ENCODE measurements around the gene ABCG8.
"Not testable (repeated sequence)": the region's sequence is repeated elsewhere in the genome, so short reads cannot be mapped to it uniquely, and the experiment has no call there.

The ABCG8 gene

GRCh38 chr2:43874776-43875451 lies 36.1 kb downstream of the ABCG8 start:
- no peak for DNase-seq

- DNase-seq: peak; percentile 45
These were observed 39.2 kb downstream of the ABCG8 start for GRCh38 chr2:43877782-43878464.

GRCh38 chr2:43879261-43879660 lies 40.5 kb downstream of the ABCG8 start:
- DNase-seq: no peak

- DNase-seq: no peak
These were observed 41.7 kb downstream of the ABCG8 start for GRCh38 chr2:43880471-43880870.

GRCh38 chr2:43880952-43881351 lies 42.2 kb downstream of the ABCG8 start:
- DNase-seq: no peak

GRCh38 chr2:43882312-43882711 lies 43.5 kb downstream of the ABCG8 start:
- no peak for DNase-seq

- DNase-seq: no peak
These were observed 45.9 kb downstream of the ABCG8 start for GRCh38 chr2:43884689-43885088.

- no peak for DNase-seq
These were observed 46.4 kb downstream of the ABCG8 start for GRCh38 chr2:43885132-43885632.

- no peak for DNase-seq
These were observed 48.4 kb downstream of the ABCG8 start for GRCh38 chr2:43887176-43887575.

- no peak for DNase-seq
These were observed 50.6 kb downstream of the ABCG8 start for GRCh38 chr2:43889416-43889815.

GRCh38 chr2:43890855-43891254 lies 52.1 kb downstream of the ABCG8 start:
- no peak for DNase-seq

GRCh38 chr2:43894743-43895142 lies 56.0 kb downstream of the ABCG8 start:
- no peak for DNase-seq

- no peak for DNase-seq
These were observed 58.1 kb downstream of the ABCG8 start for GRCh38 chr2:43896906-43897305.

GRCh38 chr2:43897492-43897891 lies 58.7 kb downstream of the ABCG8 start:
- DNase-seq: no peak

GRCh38 chr2:43898134-43898837 lies 59.5 kb downstream of the ABCG8 start:
- peak; percentile 16 for DNase-seq

GRCh38 chr2:43898838-43899346 lies 60.1 kb downstream of the ABCG8 start:
- DNase-seq: no peak

- no peak for DNase-seq
These were observed 60.8 kb downstream of the ABCG8 start for GRCh38 chr2:43899589-43899988.

GRCh38 chr2:43905371-43905803 lies 66.6 kb downstream of the ABCG8 start:
- DNase-seq: no peak

GRCh38 chr2:43905871-43906270 lies 67.1 kb downstream of the ABCG8 start:
- DNase-seq: no peak

GRCh38 chr2:43906448-43907109 lies 67.8 kb downstream of the ABCG8 start:
- no peak for DNase-seq

- not testable (repeated sequence) for DNase-seq
These were observed 72.5 kb downstream of the ABCG8 start for GRCh38 chr2:43911136-43911790.

GRCh38 chr2:43924463-43924862 lies 85.7 kb downstream of the ABCG8 start:
- DNase-seq: no peak

All from NCI-H1105 (cell line).